HG03060 (cell line): ENCODE measurements around the gene TFB1M.
"Not testable (repeated sequence)": the region's sequence is repeated elsewhere in the genome, so short reads cannot be mapped to it uniquely, and the experiment has no call there.

Experiments
- ATAC-seq: cut with Tn5 transposase; IDR thresholded peaks from one replicate; pipeline ENCODE4 v1.9.1; 2021; ENCODE audit warnings: low read depth, moderate number of reproducible peaks; ENCODE audit not compliant: unreplicated experiment

Gene TFB1M

DNA sequence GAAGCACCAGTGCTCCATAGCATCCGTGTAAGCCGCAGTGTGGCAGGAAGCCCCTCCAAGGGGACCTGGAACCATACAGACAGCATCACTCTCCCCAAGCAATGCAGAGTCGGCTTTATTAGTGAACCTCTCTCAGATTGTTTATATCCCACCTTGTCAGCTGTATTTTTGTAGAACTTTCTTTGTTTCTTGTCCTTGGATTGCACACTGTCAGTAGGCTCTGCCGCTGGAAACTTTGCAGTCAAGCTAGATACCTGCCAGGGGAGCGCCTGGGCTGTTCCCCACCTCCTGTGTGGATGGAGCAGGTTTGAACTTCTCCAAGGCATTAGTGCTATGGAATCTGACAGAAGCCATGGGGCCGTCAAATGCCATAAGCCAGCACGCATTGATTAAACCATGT is 69.1 kb downstream of the TFB1M start:
- ATAC-seq = no peak

- ATAC-seq = no peak
These were observed 69.8 kb downstream of the TFB1M start for GRCh38 chr6:155244434-155244833.

GRCh38 chr6:155241966-155242365 is 72.3 kb downstream of the TFB1M start:
- ATAC-seq = no peak

DNA sequence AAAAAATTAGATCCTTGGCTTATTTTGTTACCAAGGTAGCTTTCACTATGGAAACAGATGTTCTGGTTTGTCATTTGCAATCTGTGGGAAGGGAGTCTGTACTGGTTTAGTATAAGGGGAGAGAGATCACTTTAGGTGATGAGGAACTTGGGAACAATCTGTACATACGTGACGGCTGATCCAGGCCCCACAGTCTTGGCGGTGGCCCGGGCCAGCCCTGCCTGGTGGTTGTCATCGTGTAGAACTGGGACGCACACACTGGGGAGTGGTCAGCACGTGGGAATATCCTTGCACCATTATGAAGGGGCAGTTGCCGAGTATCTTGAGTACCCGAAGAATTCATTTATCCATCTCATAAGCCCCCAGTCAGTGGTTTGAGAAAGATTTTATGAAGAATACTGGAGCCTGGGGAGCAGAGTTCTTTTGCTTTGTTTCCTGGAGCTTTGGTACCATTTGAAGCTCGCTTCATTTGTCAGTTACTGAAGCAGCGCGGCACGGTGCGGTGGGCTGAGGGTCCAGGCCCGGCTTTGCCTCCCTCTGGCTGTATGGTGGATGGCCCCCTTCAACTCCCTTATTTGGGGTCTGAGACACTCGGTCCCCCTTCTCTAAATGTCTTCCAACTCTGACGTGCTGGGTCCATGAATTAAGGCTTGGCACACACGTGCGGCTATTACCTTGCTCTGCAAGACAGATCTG is 73.2 kb downstream of the TFB1M start:
- ATAC-seq = no peak

DNA sequence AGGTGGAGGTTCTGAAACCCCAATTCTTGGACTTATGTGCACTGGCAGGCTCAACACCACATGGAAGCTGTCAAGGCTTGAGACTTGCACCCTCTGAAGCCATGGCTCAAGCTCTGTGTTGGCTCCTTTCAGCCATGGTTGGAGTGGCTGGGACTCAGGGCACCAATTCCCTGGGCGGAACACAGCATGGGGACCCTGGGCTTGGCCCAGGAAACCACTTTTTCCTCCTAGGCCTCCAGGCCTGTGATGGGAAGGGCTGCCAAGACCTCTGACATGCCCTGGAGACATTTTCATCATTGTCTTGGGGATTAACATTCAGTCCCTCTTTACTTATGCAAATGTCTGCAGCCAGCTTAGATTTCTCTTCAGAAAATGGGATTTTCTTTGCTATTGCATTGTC is 76.7 kb downstream of the TFB1M start:
- no peak for ATAC-seq

DNA sequence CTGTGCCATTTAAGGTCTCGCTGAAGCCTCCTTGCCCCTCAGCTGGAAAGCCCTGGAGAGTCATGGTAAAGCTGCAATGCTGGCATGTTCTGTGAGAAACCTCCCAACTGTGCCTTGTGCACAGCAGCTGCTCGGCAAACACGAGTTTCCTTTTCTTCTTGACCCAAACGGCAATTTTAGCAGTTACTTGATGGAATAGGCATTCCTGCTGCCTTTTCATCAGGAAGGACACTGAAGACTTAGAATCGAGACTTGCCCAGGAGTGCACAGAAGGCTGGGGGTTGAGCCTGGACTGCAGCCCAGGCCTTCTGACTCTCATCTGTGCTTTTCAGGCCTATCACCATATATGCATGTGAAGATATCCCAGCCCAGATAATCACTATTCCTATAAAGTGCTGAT is 79.2 kb downstream of the TFB1M start:
- no peak for ATAC-seq

GRCh38 chr6:155234687-155235086 is 79.6 kb downstream of the TFB1M start:
- ATAC-seq = no peak

DNA sequence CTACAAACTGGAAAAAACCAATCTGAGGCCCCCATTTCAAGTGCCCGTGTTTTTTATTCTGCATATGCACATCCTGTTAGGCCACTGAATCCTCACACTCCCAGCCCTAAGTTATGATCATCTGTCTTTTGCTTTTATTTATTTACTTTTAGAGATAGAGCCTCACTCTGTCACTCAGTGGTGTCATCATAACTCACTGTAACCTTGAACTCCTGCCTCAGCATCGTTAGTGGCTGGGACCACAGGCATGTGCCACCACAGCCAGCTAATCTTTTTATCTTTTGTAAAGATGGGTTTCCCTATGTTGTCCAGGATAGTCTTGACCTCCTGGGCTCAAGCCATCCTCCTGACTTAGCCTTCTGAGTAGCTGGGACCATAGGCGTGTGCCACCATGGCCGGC is 80.1 kb downstream of the TFB1M start:
- no peak for ATAC-seq

- no peak for ATAC-seq
These were observed 81.4 kb downstream of the TFB1M start for GRCh38 chr6:155232848-155233247.

- ATAC-seq = not testable (repeated sequence)
These were observed 83.3 kb downstream of the TFB1M start for GRCh38 chr6:155230975-155231374.

- ATAC-seq = no peak
These were observed 85.6 kb downstream of the TFB1M start for GRCh38 chr6:155228546-155229166.

DNA sequence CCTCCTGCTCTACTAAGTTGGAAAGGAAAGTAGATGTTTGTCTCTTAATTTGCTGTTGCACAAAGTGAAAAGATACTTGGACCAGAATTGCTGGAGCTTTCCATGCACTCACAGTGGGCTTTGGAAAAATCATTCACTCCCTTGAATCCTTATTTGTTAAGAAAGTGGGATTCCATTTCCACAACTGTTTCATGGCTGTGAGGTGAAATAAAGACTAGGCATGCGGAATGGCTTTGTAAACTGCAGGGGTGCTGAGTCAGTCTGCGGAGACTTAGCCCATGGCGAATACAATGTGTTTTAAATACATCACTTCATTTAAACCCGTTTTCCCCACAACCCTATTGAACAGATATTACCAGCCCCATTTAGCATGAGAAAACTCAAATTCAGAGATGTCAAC is 87.2 kb downstream of the TFB1M start:
- ATAC-seq = no peak

DNA sequence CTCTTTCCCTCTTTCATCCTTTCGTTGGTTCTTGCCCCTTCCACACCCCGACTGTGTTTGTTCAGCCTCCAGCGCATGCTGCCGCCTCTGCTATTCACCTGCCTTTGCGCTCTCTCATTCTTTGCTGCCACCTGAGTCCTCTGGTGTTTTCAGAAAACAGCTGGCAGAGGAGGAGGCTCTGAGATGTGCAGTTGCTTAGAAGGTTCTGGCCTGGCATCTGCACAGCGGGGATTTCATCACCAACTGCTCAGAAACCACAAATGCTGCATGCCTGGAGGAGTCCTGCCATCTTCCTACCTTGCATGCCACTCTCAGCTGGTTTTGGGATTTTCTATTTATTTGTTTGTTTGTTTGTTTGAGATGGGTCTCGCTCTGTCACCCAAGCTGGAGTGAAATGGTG is 89.7 kb downstream of the TFB1M start:
- ATAC-seq = no peak

- ATAC-seq = peak; percentile 99
These were observed 90.4 kb downstream of the TFB1M start for GRCh38 chr6:155223646-155224451.

- ATAC-seq = no peak
These were observed 91.8 kb downstream of the TFB1M start for GRCh38 chr6:155222506-155222905.

DNA sequence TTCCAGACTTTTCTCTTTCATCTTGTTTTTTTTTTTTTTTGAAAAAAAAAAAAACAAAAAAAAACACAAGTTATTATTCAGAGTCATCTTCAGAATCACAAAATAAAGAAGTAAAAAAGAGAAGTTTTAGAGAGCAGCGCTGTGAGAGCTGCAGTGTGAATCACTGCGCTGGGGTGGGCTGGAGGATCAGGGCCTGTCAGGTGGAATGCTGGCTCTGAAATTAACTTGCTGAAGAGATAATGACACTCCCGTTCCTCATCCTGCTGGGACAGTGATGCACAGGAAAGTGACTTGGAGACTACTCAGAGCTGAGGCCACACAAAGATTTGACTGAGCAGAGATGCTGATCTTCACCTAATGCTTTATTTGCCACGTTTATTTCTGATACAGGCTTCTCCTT is 93.2 kb downstream of the TFB1M start:
- no peak for ATAC-seq

- no peak for ATAC-seq
These were observed 94.4 kb downstream of the TFB1M start for GRCh38 chr6:155219858-155220301.

DNA sequence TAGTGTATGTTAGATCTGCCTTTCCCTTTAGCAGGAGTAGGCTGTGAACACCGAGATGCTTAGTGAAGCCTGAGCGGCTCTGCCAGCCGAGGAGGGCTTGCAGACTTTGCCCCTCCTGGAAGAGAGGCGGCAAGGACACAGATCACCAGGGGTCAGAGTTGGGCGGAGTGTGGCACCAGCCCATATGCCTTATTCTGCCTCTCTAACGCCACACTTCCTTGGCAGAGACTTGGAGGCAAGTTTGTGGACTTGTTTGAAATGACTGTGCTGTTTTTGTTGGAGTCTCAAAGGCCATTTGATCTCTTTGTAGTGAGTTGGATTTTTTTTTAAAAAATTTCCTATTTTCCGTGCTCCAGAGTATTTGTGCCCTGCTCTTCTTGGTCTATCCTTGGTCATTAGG is 95.0 kb downstream of the TFB1M start:
- ATAC-seq = no peak

- not testable (repeated sequence) for ATAC-seq
These were observed 95.6 kb downstream of the TFB1M start for GRCh38 chr6:155218711-155219110.

GRCh38 chr6:155216312-155217046 is 97.8 kb downstream of the TFB1M start:
- no peak for ATAC-seq

DNA sequence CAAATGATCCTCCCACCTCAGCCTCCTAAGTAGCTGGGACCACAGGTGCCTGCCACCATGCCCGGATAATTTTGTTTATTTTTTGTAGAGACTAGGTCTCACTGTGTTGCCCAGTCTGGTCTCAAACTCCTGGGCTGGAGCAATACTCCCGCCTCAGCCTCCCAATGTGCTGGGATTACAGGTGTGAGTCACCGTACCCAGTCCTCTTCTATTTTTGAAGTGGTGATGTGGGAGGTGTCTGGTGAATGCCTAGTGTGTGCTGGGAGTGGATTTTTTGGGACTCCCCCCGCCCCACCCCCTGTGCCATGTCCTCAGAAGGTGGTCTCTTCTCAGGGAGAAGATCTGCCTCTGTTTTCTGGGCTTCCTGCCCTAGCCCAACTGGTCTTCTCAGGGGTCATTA is 98.4 kb downstream of the TFB1M start:
- ATAC-seq = no peak
